ENCODE results near the gene MGMT.

DNA sequence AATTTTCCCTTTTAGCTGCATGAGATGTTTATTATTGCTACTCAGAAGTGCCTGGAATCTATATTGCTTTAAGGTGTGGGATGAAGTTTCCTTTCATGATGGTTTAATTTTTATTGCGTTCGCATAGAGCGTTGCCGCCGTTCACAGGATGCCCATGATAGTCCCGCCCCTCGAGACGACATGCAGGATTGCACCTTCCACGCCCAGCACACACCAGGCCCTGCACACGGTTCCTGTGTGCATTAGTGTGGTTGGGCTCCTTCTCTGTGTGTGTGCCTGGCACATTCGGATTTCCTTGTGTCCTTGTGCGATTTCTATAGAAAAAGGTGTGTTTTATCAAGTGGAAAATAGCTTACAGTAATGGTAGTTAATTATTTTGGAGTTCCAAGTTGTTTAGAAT is 42.1 kb downstream of the MGMT start:
- TF ChIP-seq, protein P1, sequence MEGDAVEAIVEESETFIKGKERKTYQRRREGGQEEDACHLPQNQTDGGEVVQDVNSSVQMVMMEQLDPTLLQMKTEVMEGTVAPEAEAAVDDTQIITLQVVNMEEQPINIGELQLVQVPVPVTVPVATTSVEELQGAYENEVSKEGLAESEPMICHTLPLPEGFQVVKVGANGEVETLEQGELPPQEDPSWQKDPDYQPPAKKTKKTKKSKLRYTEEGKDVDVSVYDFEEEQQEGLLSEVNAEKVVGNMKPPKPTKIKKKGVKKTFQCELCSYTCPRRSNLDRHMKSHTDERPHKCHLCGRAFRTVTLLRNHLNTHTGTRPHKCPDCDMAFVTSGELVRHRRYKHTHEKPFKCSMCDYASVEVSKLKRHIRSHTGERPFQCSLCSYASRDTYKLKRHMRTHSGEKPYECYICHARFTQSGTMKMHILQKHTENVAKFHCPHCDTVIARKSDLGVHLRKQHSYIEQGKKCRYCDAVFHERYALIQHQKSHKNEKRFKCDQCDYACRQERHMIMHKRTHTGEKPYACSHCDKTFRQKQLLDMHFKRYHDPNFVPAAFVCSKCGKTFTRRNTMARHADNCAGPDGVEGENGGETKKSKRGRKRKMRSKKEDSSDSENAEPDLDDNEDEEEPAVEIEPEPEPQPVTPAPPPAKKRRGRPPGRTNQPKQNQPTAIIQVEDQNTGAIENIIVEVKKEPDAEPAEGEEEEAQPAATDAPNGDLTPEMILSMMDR (IDR thresholded peaks at IDR 0.05): no peak
- TF ChIP-seq POLR2A (IDR thresholded peaks at IDR 0.05): no peak
